H1 (cell line): ENCODE measurements around the gene AURKB. TPM values are rescaled to one million over a fixed set of nuclear protein-coding genes. Genes with fewer than 3 reads are reported as not detected.

Experiments used
- CTCF ChIA-PET: fragments of 300-600 bp; sonication (Branson Sonifier 250); formaldehyde crosslinking; loops from one replicate; lab custom pipeline; 2021; ENCODE audit not compliant: partially characterized antibody; lab: Charles Lee
- POLR2A ChIA-PET: fragments of 300-600 bp; sonication (Branson Sonifier 250); formaldehyde crosslinking; loops from one replicate; lab custom pipeline; 2021; ENCODE audit warnings: inconsistent platforms; ENCODE audit not compliant: partially characterized antibody; lab: Charles Lee
- DNase-seq, 2 experiments: peaks; one replicate each; pipeline versions ENCODE4 v3.0.0 to v3.0.0-alpha.2; 2010 to 2022; ENCODE audit warnings: low spot score in 2 of 2, low read depth in 1 of 2, mixed read lengths in 1 of 2
- FAIRE-seq: peaks from 2 replicates; lab custom pipeline; 2011; peaks lifted over from hg19 to GRCh38; lab: Jason Lieb, UNC
- H2AFZ ChIP-seq: 2 replicates; pipeline ENCODE4 v1.8.1; 2012; ENCODE audit warnings: low read length, inconsistent platforms
- H2AK5ac ChIP-seq: 2 replicates; pipeline ENCODE4 v1.6.1; 2013; ENCODE audit warnings: low read depth, low read length
- H2BK120ac ChIP-seq: replicated peaks from 2 replicates; pipeline ENCODE3; 2013; ENCODE audit warnings: low read depth, low read length, inconsistent platforms
- H2BK12ac ChIP-seq: 2 replicates; pipeline ENCODE4 v1.6.1; 2013; ENCODE audit warnings: low read depth, low read length
- H2BK15ac ChIP-seq: 2 replicates; pipeline ENCODE4 v1.6.1; 2013; ENCODE audit warnings: low read length
- H2BK20ac ChIP-seq: 2 replicates; pipeline ENCODE4 v1.6.1; 2013; ENCODE audit warnings: low read length
- H2BK5ac ChIP-seq: 2 replicates; pipeline ENCODE4 v1.6.1; 2013; ENCODE audit warnings: low read depth, low read length
- H3K14ac ChIP-seq: 2 replicates; pipeline ENCODE4 v1.6.1; 2013; ENCODE audit warnings: inconsistent platforms; ENCODE audit not compliant: insufficient read length
- H3K18ac ChIP-seq: 2 replicates; pipeline ENCODE4 v1.6.1; 2013; ENCODE audit warnings: low read length; ENCODE audit errors: extremely low read depth
- H3K23ac ChIP-seq: 2 replicates; pipeline ENCODE4 v1.6.1; 2013; ENCODE audit warnings: inconsistent platforms; ENCODE audit not compliant: insufficient read length
- H3K23me2 ChIP-seq: 2 replicates; pipeline ENCODE4 v1.6.1; 2013; ENCODE audit warnings: low read depth, low read length
- H3K27ac ChIP-seq: 2 replicates; pipeline ENCODE4 v1.6.1; 2011; ENCODE audit warnings: low read depth, low read length, inconsistent platforms
- H3K27me3 ChIP-seq, 4 experiments: replicated peaks in 1 of 4; 1 replicate in 1 of 4; 2 replicates in 3 of 4; pipeline versions ENCODE4 v1.6.1 to v1.8.1; 2011 to 2013; ENCODE audit warnings: low read length in 3 of 4, mild to moderate bottlenecking in 3 of 4, inconsistent platforms in 2 of 4, mixed read lengths in 2 of 4, moderate library complexity in 1 of 4; ENCODE audit not compliant: control insufficient read depth in 3 of 4, insufficient read depth in 3 of 4; ENCODE audit errors: extremely low read depth in 1 of 4
- H3K36me3 ChIP-seq, 4 experiments: 2 replicates each; pipeline versions ENCODE4 v1.6.1 to v1.8.1; 2011 to 2013; ENCODE audit warnings: mild to moderate bottlenecking in 4 of 4, low read length in 3 of 4, moderate library complexity in 2 of 4, control low read depth in 1 of 4, inconsistent platforms in 1 of 4; ENCODE audit not compliant: insufficient read depth in 4 of 4, control insufficient read depth in 2 of 4
- H3K4ac ChIP-seq: replicated peaks from 2 replicates; pipeline ENCODE3; 2013; ENCODE audit warnings: low read length, low read depth, mixed read lengths, inconsistent platforms; ENCODE audit not compliant: insufficient read length
- H3K4me1 ChIP-seq, 4 experiments: replicated peaks in 1 of 4; 1 replicate in 1 of 4; 2 replicates in 3 of 4; pipeline versions ENCODE4 v1.6.1 to v1.8.1; 2011 to 2013; ENCODE audit warnings: low read length in 3 of 4, inconsistent platforms in 2 of 4, mixed read lengths in 1 of 4; ENCODE audit not compliant: insufficient read depth in 4 of 4, control insufficient read depth in 3 of 4
- H3K4me2 ChIP-seq, 2 experiments: 2 replicates each; pipeline versions ENCODE4 v1.6.1 to v1.8.1; 2011 to 2013; ENCODE audit warnings: low read depth in 2 of 2, low read length in 2 of 2, control low read depth in 1 of 2, inconsistent platforms in 1 of 2, mild to moderate bottlenecking in 1 of 2; ENCODE audit not compliant: insufficient read depth in 1 of 2
- H3K4me3 ChIP-seq, 4 experiments: fragments of 200-600, 300-600 bp in 1 of 4; sonication (generic), shearing (Covaris generic), sonication (Bioruptor Twin) in 1 of 4; 2 replicates each; pipeline versions ENCODE4 v1.5.1 to v1.8.1; 2011 to 2016; ENCODE audit warnings: low read length in 4 of 4, low read depth in 3 of 4, control low read depth in 2 of 4, inconsistent platforms in 2 of 4, mild to moderate bottlenecking in 2 of 4, mixed read lengths in 1 of 4, moderate library complexity in 1 of 4; ENCODE audit not compliant: insufficient read depth in 2 of 4; ENCODE audit errors: extremely low read depth in 1 of 4
- H3K56ac ChIP-seq: replicated peaks from 2 replicates; pipeline ENCODE3; 2013; ENCODE audit warnings: low read depth, mild to moderate bottlenecking, mixed read lengths, low read length, inconsistent platforms; ENCODE audit not compliant: insufficient read length
- H3K79me1 ChIP-seq: 2 replicates; pipeline ENCODE4 v1.6.1; 2013; ENCODE audit warnings: low read depth, low read length, control low read depth
- H3K79me2 ChIP-seq, 2 experiments: 2 replicates each; pipeline versions ENCODE4 v1.6.1 to v1.8.1; 2012 to 2013; ENCODE audit warnings: low read length in 2 of 2, mild to moderate bottlenecking in 2 of 2, inconsistent platforms in 1 of 2; ENCODE audit not compliant: insufficient read depth in 2 of 2, control insufficient read depth in 1 of 2
- H3K9ac ChIP-seq, 4 experiments: replicated peaks in 1 of 4; 1 replicate in 1 of 4; 2 replicates in 3 of 4; pipeline versions ENCODE4 v1.6.1 to v1.8.1; 2011 to 2013; ENCODE audit warnings: low read depth in 3 of 4, low read length in 3 of 4, control low read depth in 2 of 4, mild to moderate bottlenecking in 2 of 4, moderate library complexity in 2 of 4, inconsistent platforms in 1 of 4; ENCODE audit errors: extremely low read depth in 1 of 4
- H3K9me3 ChIP-seq, 2 experiments: 2 replicates each; pipeline versions ENCODE4 v1.6.1 to v1.8.1; 2012 to 2013; ENCODE audit warnings: mild to moderate bottlenecking in 2 of 2, moderate library complexity in 2 of 2, control low read depth in 1 of 2, inconsistent platforms in 1 of 2, low read depth in 1 of 2, low read length in 1 of 2, mixed read lengths in 1 of 2; ENCODE audit not compliant: insufficient read depth in 2 of 2
- H4K20me1 ChIP-seq, 2 experiments: replicated peaks in 1 of 2; 2 replicates each; pipeline versions ENCODE3 to v1.8.1; 2011 to 2013; ENCODE audit warnings: inconsistent platforms in 2 of 2, low read length in 2 of 2, mild to moderate bottlenecking in 1 of 2; ENCODE audit not compliant: insufficient read depth in 2 of 2, control insufficient read depth in 1 of 2
- H4K5ac ChIP-seq: 2 replicates; pipeline ENCODE4 v1.6.1; 2013; ENCODE audit warnings: low read length, low read depth, mixed read lengths, inconsistent platforms; ENCODE audit not compliant: insufficient read length
- H4K8ac ChIP-seq: 2 replicates; pipeline ENCODE4 v1.8.0; 2013; ENCODE audit warnings: mild to moderate bottlenecking, moderate library complexity, low read length, inconsistent platforms; ENCODE audit not compliant: insufficient read depth; ENCODE audit errors: extremely low read depth
- H4K91ac ChIP-seq: replicated peaks from 2 replicates; pipeline ENCODE3; 2013; ENCODE audit warnings: low read length, mixed read lengths, inconsistent platforms; ENCODE audit not compliant: insufficient read length
- CBX5 ChIP-seq: fragments of 300-800, 300-1000 bp; sonication (generic); IDR thresholded peaks from 2 replicates; pipeline ENCODE4 v1.7.1; 2016; ENCODE audit warnings: antibody characterized with exemption, low read length, low read depth
- CBX8 ChIP-seq: fragments of 300-800, 300-1000 bp; sonication (generic); IDR thresholded peaks from 2 replicates; pipeline ENCODE4 v1.7.1; 2016; ENCODE audit warnings: low read depth, low read length, borderline replicate concordance
- CEBPB ChIP-seq: IDR thresholded peaks from 2 replicates; pipeline ENCODE4 v1.6.1; 2012; ENCODE audit warnings: low read depth, low read length
- CHD1 ChIP-seq: IDR thresholded peaks from 2 replicates; pipeline ENCODE4 v1.6.1; 2012; ENCODE audit warnings: low read depth, low read length, improper control_type of control experiment
- CTBP2 ChIP-seq: IDR thresholded peaks from 2 replicates; pipeline ENCODE4 v1.7.0; 2011; ENCODE audit warnings: borderline replicate concordance, mild to moderate bottlenecking, moderate library complexity, mixed read lengths, low read length; ENCODE audit not compliant: insufficient read depth, insufficient read length
- FOSL1 ChIP-seq: IDR thresholded peaks from 2 replicates; pipeline ENCODE4 v1.6.1; 2011; ENCODE audit warnings: mild to moderate bottlenecking, low read depth, low read length, moderate library complexity; ENCODE audit not compliant: insufficient read depth
- HDAC2 ChIP-seq, 2 experiments: fragments of 300-600 bp in 1 of 2; sonication (generic) in 1 of 2; IDR thresholded peaks; 2 replicates each; pipeline ENCODE4 v1.6.1; 2011 to 2012; ENCODE audit warnings: low read depth in 2 of 2, low read length in 2 of 2, mild to moderate bottlenecking in 2 of 2, moderate library complexity in 2 of 2, borderline replicate concordance in 1 of 2, inconsistent platforms in 1 of 2
- KDM4A ChIP-seq: IDR thresholded peaks from one replicate; pipeline ENCODE4 v1.7.1; 2012; ENCODE audit warnings: low read depth, mild to moderate bottlenecking, moderate library complexity, low read length, inconsistent platforms; ENCODE audit not compliant: severe bottlenecking
- KDM5A ChIP-seq: fragments of 200-600 bp; IDR thresholded peaks from 2 replicates; pipeline ENCODE4 v1.7.1; 2012; ENCODE audit warnings: mild to moderate bottlenecking, low read length, inconsistent platforms, mixed read lengths
- SIRT6 ChIP-seq: IDR thresholded peaks from one replicate; pipeline ENCODE4 v1.7.1; 2012; ENCODE audit warnings: low read length, inconsistent platforms
- USF2 ChIP-seq: IDR thresholded peaks from 2 replicates; pipeline ENCODE4 v1.6.1; 2011; ENCODE audit warnings: low read length, improper control_type of control experiment
- ZNF274 ChIP-seq: IDR thresholded peaks from 2 replicates; pipeline ENCODE4 v1.7.0; 2012; ENCODE audit warnings: low read length, borderline replicate concordance; ENCODE audit errors: extremely low read depth
- WGBS, 2 experiments: shearing (Covaris generic) in 1 of 2; methylation state at CpG; one replicate each; pipeline versions ENCODE4 v1.1.6 to v1.1.7; 2013 to 2015; ENCODE audit warnings: low lambda C conversion rate in 2 of 2, mixed read lengths in 2 of 2, inconsistent platforms in 1 of 2, low coverage in 1 of 2, missing lambda C conversion rate in 1 of 2; ENCODE audit not compliant: insufficient replicate concordance in 2 of 2, insufficient coverage in 1 of 2, insufficient read length in 1 of 2; ENCODE audit errors: extremely low coverage in 1 of 2, missing lambda C conversion rate in 1 of 2; 5-methylcytosine and 5-hydroxymethylcytosine counted together
- polyA plus RNA-seq, 7 experiments: library from polyadenylated mRNA; depleted of rRNA in 3 of 7; stranded (reverse) in 5 of 7; unstranded in 2 of 7; fragments of >200 nt in 5 of 7; fragments of 200-250 nt in 2 of 7; gene quantifications; 1 replicate in 5 of 7; 2 replicates in 1 of 7; 4 replicates in 1 of 7; pipeline versions ENCODE4 v1.2.1 to v1.2.3, GENCODE V29; 2011 to 2013; ENCODE audit warnings: missing spikeins in 2 of 7, mixed read lengths in 2 of 7
- total RNA-seq: library from RNA; stranded (reverse); fragmentation: NEBNext Ultra II Directional; extraction: Animal tissue kit (Norgen Biotek cat#: 25700); gene quantifications from 2 replicates; pipeline ENCODE4 v1.2.1, GENCODE V29; 2021

AURKB gene
- total and polyA plus RNA-seq, 2 of the 8 experiments (the other 6 are each of a cell fraction or from before 2014, with no cell fraction given), result 102 to 160 TPM

GRCh38 chr17:8175795-8176196 lies 34.6 kb downstream of the AURKB start:
- Histone ChIP-seq H3K9me3 (no peaks in the 10 kb centered on the region), H4K8ac (peak overlapping the region; percentile 19), H3K9ac (peak overlapping the region; percentile 51 to 79 (median 71)), H3K4me2 (peak overlapping the region; percentile 78 to 90), H3K4me1 (peaks cover 3 to 13% (median 8%) of the 10 kb centered on the region in 4 experiments), H3K4ac (no peak overlapping the region), H3K14ac (no peak overlapping the region), H2AK5ac (no peak overlapping the region), H3K18ac (peak overlapping the region; percentile 87), H3K23me2 (peaks cover 18% of the 10 kb centered on the region), H3K79me1 (no peaks in the 10 kb centered on the region), H2BK20ac (no peak overlapping the region), H2BK5ac (peak overlapping the region; percentile 86; the same call in 1 of the 2 replicates), H2BK120ac (no peak overlapping the region), H3K27me3 (no peaks in the 10 kb centered on the region), H2AFZ (0 out of 2 replicates have a peak overlapping the region, but pooled peaks have one; percentile 82), H2BK15ac (0 out of 2 replicates have a peak overlapping the region, but pooled peaks have one; percentile 81), H3K56ac (peak overlapping the region; percentile 42), H4K20me1 (no peaks in the 10 kb centered on the region), H3K4me3 (peak overlapping the region; percentile 60 to 88 (median 69)), H4K91ac (no peak overlapping the region), H3K23ac (no peak overlapping the region), H3K27ac (no peak overlapping the region), H3K79me2 (no peaks in the 10 kb centered on the region), H3K36me3 (no peaks in the 10 kb centered on the region), H2BK12ac (0 out of 2 replicates have a peak overlapping the region, but pooled peaks have one; percentile 39), H4K5ac (no peak overlapping the region)
- no peak for DNase-seq
- FAIRE-seq, result no peak
- 40% methylated on average over 11 of the region's 11 CpGs; no CpG with 5 or more reads in 1 of the 2 experiments for WGBS, 2 experiments
- ChIA-PET CTCF (interaction anchor here (1.1 to 1.5 kb wide), 3 partner anchors 17 to 114 kb away, joined by 3 to 7 read pairs (median 4); no protein-coding TSS in a partner anchor), POLR2A (interaction anchor here (0.7 to 9.3 kb wide), 8 partner anchors 9 to 57 kb away, joined by 3 to 289 read pairs (median 14); partner anchors contain the start of genes ALOXE3, AURKB, BORCS6 and VAMP2)
- TF ChIP-seq SIRT6, result no peak
- no peak for TF ChIP-seq FOSL1
- no peak for TF ChIP-seq CBX5
- no peak for TF ChIP-seq USF2
- no peak for TF ChIP-seq CEBPB
- TF ChIP-seq KDM5A, result no peak
- no peak for TF ChIP-seq HDAC2 (IDR thresholded peaks at IDR 0.05; ENCODE audit: borderline replicate concordance in 1 of 2, low read depth in 2 of 2, low read length in 2 of 2)
- TF ChIP-seq CBX8, result no peak
- TF ChIP-seq CTBP2, result no peak
- no peak for TF ChIP-seq ZNF274
- TF ChIP-seq CHD1, result no peak
- no peak for TF ChIP-seq KDM4A
